Mammary epithelial cell (primary cell): ENCODE data around the gene FICD.

Experiments used
- CTCF ChIP-seq, 2 donors: IDR thresholded peaks in 1 of 2; conservative IDR thresholded peaks in 1 of 2; 2 replicates each; pipeline ENCODE4 v1.5.1; 2011 to 2012; ENCODE audit warnings: inconsistent platforms in 2 of 2, low read length in 2 of 2, mild to moderate bottlenecking in 2 of 2, control low read depth in 1 of 2, low read depth in 1 of 2; ENCODE audit not compliant: insufficient read depth in 1 of 2; ENCODE audit errors: extremely low read depth in 1 of 2
- EZH2 ChIP-seq: IDR thresholded peaks from 2 replicates; pipeline ENCODE4 v1.6.1; 2012; ENCODE audit warnings: low read length, inconsistent platforms, borderline replicate concordance

GRCh38 chr12:108491256-108491655, 23.8 kb upstream of the FICD start:
- TF ChIP-seq CTCF (conservative IDR thresholded peaks at IDR 0.05 in 1 of 2, IDR thresholded peaks at IDR 0.05 in 1 of 2; ENCODE audit: extremely low read depth in 1 of 2, insufficient read depth in 1 of 2, low read depth in 1 of 2, low read length in 2 of 2) (no peak), EZH2 (no peak)
